ENCODE measurements around the gene TMEM87A.

TMEM87A gene

DNA sequence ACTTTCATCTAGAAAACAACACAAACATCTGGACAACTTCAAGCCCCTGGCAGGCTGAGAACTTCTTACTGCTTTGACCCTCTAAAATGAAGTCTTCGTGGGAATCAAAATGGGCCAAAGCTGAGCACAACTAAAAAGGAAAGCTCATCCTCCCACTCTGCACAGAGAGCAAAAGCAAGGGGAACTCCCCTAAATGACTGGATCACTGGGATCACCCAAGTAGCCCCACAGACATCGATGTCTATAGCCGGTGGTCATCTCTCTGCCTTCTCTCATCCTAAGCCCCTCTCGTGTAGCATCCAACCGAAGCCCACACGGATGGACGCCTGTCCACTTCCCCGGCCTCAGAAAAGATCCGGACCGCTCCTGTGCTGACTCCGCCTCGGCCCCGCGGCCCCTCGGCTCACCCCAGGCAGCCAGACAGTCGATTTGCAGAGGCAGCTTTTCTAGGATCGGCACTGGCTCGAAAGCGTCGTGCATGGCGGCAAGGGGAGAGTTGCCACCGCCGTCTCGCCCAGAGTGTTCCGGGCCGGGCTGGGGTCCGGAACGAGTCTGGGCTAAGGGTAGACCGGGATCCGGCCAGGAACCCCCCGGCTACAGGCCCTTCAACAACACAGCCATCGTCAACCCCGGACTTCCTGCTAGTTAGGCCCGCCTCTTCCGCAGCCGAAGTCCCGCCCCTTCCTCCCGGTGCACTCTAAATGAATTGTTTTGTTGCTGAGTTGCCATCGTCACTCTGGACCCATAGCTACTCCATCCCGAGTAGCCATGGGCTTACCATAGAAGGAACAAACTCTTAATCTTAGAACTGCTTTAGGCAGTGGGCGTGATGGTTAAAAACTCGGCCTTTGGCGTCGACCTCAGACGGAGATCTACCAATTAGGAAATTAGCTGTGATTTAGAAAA is 65.3 kb downstream of the TMEM87A start, which contains the start of gene VPS39:
VPS39 (minus strand) TSS at position 631 of the 906 bp plus-strand sequence; CDS start at position 480, 151 bp downstream.
- peak; percentile 60 to 63 for DNase-seq (ENCODE audit: low read depth in 2 of 2, low spot score in 1 of 2)

DNA sequence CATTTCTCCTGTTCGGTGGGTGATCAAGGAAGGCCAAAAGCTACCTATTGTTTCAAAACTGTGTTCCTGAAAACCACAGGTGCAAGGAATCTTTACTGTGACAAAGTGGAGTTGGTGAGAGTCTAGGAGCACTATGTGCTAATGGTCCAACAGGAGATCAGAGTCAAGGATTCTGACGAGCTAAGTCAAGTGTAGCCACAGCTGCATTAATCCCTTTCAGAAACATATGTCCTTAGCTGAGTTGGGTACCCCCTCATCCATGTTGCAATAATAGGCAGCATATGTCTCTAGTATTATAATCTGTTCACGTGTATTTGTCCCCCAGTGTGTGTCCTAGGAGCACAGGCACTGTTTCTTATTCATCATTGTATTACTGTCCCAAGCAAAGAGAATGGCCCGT is 66.8 kb downstream of the TMEM87A start:
- no peak for DNase-seq (ENCODE audit: low read depth in 2 of 2, low spot score in 1 of 2)

DNA sequence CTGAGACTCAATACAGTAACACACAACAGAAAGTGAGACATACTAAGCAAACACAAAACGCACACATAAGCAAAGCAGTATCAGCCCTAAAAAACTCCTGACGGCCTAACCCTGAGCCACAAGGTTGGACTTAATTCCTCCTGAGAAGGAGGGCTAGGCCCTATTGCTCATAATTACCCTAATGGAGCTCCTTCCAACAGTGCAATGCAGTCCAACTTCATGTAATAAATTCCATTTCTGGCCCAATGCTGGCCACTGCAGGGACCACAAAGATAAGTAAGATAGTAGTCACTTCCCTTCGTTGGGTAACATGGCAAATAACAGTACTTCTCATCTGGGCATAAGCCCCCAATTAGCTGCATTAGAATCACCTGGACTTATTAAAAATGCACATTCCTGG is 69.3 kb downstream of the TMEM87A start:
- DNase-seq (ENCODE audit: low read depth in 2 of 2, low spot score in 1 of 2) = no peak

- no peak for DNase-seq (ENCODE audit: low read depth in 2 of 2, low spot score in 1 of 2)
These were observed 70.6 kb downstream of the TMEM87A start for GRCh38 chr15:42202653-42203052.

DNA sequence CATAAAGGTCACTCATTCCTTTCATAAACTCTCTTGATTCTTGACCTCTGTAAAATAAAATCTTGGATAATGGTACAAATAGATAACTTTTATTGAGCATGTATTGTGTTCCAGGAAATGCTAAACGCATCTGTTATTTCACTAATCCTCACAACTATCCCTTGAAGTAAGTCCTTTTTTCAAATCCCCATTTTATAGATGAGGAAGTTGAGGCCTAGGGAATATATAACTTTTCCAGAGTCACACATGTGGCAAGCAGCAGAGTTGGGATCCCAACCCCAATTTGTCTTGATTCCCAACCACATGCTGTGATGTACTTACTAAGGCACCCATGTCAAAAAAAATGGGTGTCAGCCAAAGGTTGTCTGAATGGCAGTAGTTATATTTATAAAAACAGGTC is 71.4 kb downstream of the TMEM87A start:
- DNase-seq (ENCODE audit: low read depth in 2 of 2, low spot score in 1 of 2) = no peak

- no peak for DNase-seq (ENCODE audit: low read depth in 2 of 2, low spot score in 1 of 2)
These were observed 74.1 kb downstream of the TMEM87A start for GRCh38 chr15:42199126-42199525.

DNA sequence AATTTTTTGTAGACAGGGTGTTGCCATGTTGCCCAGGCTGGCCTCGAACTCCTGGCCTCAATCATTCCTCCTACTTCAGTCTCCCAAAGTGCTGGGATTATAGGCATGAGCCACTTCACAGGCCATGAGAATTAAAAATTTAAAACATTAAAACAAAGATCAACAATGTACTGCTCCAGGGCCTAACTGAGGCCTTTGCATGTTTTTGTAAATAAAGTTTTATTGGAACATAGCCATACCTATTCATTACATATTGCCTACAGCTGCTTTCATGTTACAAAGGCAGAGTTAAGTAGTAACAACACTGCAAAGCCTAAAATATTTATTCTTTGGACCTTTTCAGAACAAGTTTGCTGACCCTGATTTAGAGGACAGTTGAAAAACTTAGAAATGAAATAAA is 74.7 kb downstream of the TMEM87A start:
- no peak for DNase-seq (ENCODE audit: low read depth in 2 of 2, low spot score in 1 of 2)

- DNase-seq (ENCODE audit: low read depth in 2 of 2, low spot score in 1 of 2) = no peak
These were observed 78.7 kb downstream of the TMEM87A start for GRCh38 chr15:42194513-42194912.

- DNase-seq (ENCODE audit: low read depth in 2 of 2, low spot score in 1 of 2) = no peak
These were observed 79.8 kb downstream of the TMEM87A start for GRCh38 chr15:42193383-42193782.

- DNase-seq (ENCODE audit: low read depth in 2 of 2, low spot score in 1 of 2) = no peak
These were observed 81.5 kb downstream of the TMEM87A start for GRCh38 chr15:42191610-42192346.

DNA sequence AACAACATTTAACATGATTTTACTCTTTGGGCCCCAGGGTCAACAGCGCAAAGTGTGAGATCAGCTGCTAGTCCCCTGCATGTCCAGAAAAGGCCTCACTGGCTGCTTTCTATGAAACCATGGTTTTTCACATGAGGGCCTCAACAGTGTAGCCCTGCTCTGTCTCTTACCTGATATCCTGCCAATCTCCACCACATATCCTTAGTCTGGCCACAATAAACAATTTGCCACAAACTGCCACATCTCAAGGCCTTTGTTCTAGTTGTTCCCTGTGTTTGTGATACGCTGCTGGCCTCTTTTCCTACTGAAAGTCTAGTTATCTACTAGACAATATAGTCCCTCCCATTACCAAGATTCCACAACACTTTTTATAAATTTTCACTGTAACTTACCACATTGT is 82.9 kb downstream of the TMEM87A start:
- DNase-seq (ENCODE audit: low read depth in 2 of 2, low spot score in 1 of 2) = no peak

GRCh38 chr15:42185801-42186200 is 87.4 kb downstream of the TMEM87A start:
- no peak for DNase-seq (ENCODE audit: low read depth in 2 of 2, low spot score in 1 of 2)

DNA sequence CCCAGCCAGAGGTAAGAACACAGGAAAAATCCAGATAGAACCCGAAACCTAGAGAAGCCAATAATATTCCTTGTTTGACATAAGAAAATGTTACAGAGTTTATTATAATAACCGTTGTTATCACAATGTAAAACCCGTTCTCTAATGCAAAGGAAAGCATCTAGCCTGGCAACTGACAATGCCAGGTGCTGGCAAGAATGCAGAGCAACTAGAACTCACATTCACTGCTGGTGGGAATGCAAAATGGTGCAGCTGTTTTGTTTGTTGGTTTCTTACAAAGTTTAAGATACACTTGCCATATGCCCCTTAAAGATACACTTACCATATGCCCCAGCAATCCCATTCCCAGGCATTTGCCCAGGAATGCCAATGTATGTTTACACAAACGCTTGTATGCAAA is 88.5 kb downstream of the TMEM87A start:
- DNase-seq (ENCODE audit: low read depth in 2 of 2, low spot score in 1 of 2) = no peak

DNA sequence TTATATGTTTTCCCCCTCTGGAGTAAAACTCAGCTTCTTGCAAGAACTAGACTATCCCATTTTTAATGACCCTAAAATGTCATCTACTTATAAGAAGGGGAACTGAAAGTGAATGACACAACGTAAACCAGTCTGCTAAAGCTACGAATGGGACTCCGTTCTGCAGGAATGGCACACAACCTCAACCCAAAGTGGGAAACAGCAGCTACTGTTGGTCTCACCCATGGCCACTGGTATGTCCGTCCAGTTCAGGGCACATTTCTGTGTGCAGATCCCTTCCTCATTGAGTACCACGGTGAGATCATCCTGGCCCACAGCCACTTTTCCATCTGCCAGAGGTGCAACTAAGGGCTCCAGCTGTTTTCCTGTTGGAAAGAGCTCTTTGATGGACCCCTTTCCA is 88.9 kb downstream of the TMEM87A start:
- DNase-seq (ENCODE audit: low read depth in 2 of 2, low spot score in 1 of 2) = no peak

DNA sequence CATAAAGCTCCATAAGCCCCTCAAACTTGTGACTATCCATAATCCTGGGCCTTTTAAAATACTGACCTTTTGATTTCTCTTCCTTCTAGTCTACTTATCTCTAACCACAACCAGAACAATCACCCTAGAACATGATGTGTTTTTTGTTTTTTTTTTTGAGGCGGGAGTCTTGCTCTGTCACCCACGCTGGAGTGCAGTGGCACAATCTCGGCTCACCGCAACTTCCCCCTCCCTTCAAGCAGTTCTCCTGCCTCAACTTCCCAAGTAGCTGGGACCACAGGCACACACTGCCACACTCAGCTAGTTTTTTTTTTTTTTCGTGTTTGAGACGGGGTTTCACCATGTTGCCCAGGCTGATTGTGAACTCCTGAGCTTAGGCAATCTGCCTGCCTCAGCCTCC is 90.3 kb downstream of the TMEM87A start:
- no peak for DNase-seq (ENCODE audit: low read depth in 2 of 2, low spot score in 1 of 2)

DNA sequence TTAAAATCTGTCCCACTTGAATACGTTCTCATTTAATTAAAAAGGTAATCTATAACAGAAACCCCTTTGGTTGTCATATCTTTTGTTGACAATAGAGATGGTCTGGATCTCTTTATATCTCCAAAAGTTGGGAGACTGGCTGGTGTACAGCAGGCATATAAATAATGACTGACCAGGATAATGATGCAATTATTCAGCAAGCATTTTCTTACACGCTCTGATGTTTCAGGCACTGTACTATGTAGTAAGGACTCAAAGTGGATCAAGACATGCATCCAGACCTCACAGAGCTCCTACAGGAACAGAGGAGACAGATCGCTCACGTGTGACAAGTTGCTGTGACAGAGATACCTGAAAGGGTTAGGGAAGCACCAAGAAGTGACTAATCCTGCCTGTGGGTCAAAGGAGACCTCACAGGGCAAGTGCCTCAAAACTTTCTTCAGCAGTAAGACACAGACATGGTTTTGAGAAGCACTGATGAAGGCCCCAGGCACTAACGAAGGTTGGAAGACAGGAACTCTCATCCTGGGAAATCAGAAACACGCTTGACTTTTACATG is 90.8 kb downstream of the TMEM87A start:
- no peak for DNase-seq (ENCODE audit: low read depth in 2 of 2, low spot score in 1 of 2)

GRCh38 chr15:42178056-42178455 is 95.2 kb downstream of the TMEM87A start:
- no peak for DNase-seq (ENCODE audit: low read depth in 2 of 2, low spot score in 1 of 2)

DNA sequence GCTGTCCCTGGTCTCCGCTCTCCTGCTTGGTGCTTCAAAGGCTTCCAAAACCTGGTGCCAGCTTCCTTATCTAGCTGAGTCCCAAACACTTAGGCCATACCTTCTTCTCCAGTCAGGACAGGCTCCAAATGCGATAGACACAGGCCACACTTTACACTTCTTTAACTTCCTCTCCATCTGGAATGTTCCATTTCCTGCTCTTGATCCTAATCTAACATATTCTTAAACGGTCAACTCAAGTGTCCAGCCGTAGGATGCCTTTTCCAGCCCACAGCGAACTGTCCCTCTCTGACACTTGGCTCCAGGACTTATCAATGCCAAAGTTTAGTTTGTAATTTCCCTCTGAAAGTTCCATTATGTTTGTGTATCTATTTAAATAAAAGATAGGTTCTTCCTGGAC is 97.6 kb downstream of the TMEM87A start:
- no peak for DNase-seq (ENCODE audit: low read depth in 2 of 2, low spot score in 1 of 2)

DNA sequence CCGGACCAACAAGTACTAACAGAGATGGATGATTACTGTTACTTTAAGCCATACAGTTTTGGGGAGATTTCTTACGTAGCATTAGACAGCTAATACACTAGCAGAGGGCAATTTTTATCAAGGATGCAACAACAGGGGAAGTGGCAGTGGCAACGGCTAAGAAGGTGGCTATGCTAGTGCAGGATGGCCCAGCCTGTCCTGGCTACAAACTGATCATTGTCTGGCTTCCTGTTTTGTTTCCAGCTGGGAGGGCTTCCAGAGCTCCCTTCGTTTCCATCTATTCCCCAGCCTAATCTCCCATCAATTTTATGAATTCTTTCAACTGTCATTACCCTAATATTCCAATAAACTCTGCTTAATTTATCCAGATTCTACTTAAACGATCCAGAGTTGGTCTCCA is 100.8 kb downstream of the TMEM87A start:
- DNase-seq (ENCODE audit: low read depth in 2 of 2, low spot score in 1 of 2) = no peak

DNA sequence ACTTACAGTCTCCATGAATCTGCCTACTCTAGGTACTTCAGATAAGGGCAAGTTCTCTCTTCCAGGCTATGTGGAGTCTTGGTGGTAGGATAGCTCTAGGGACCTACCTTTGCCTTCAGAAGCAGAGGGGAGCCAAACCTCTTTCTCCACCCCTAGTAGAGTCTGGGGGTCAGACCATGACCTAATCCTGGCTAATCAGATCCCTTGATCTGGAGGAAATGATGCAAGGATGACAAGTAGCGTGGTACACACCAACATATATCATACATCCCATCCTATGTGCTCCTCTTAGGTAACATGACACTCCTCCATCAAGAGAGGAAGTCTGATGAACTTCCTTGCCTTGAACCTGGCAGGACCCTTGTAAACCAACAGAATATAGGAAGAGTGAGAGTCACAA is 101.4 kb downstream of the TMEM87A start:
- DNase-seq (ENCODE audit: low read depth in 2 of 2, low spot score in 1 of 2) = no peak

GRCh38 chr15:42171122-42171521 is 102.1 kb downstream of the TMEM87A start:
- no peak for DNase-seq (ENCODE audit: low read depth in 2 of 2, low spot score in 1 of 2)
